SK-N-SH (cell line): Measurements from ENCODE around the gene RHOXF1.

Source experiments
- EP300 ChIP-seq, 2 experiments: IDR thresholded peaks; 2 replicates each; pipeline versions ENCODE4 v1.4.0 to v1.6.1; 2012; ENCODE audit warnings: borderline replicate concordance in 1 of 2, low read depth in 1 of 2, low read length in 1 of 2
- FOXM1 ChIP-seq: IDR thresholded peaks from 2 replicates; pipeline ENCODE4 v1.4.0; 2012; ENCODE audit warnings: low read depth, mild to moderate bottlenecking
- GABPA ChIP-seq: IDR thresholded peaks from 2 replicates; pipeline ENCODE4 v1.4.0; 2012; ENCODE audit warnings: low read depth, mild to moderate bottlenecking
- GATA2 ChIP-seq: sonication (generic); formaldehyde crosslinking; IDR thresholded peaks from 2 replicates; pipeline ENCODE4 v1.5.0; 2020; ENCODE audit warnings: mild to moderate bottlenecking, missing genetic modification reagents
- NRF1 ChIP-seq: IDR thresholded peaks from 2 replicates; pipeline ENCODE4 v1.6.1; 2012; ENCODE audit warnings: low read depth, mild to moderate bottlenecking, low read length
- POLR2AphosphoS5 ChIP-seq: IDR thresholded peaks from 2 replicates; pipeline ENCODE4 v1.6.1; 2012; ENCODE audit warnings: low read depth, low read length
- TF ChIP-seq, protein P1 (sequence below): fragments of 200-600 bp; sonication (generic); IDR thresholded peaks from 2 replicates; pipeline ENCODE4 v1.6.1; 2017; ENCODE audit warnings: antibody characterized with exemption, mild to moderate bottlenecking, moderate library complexity
- TF ChIP-seq, protein P2 (sequence below): IDR thresholded peaks from 2 replicates; pipeline ENCODE4 v1.4.0; 2012; ENCODE audit warnings: low read depth
- TF ChIP-seq, protein P3 (sequence below): IDR thresholded peaks from 2 replicates; pipeline ENCODE4; 2012
- TF ChIP-seq, protein P4 (sequence below): fragments of 150-350 bp; IDR thresholded peaks from 2 replicates; pipeline ENCODE4 v1.6.1; 2017; ENCODE audit warnings: antibody characterized with exemption, low read length, low read depth, borderline replicate concordance

DNA sequence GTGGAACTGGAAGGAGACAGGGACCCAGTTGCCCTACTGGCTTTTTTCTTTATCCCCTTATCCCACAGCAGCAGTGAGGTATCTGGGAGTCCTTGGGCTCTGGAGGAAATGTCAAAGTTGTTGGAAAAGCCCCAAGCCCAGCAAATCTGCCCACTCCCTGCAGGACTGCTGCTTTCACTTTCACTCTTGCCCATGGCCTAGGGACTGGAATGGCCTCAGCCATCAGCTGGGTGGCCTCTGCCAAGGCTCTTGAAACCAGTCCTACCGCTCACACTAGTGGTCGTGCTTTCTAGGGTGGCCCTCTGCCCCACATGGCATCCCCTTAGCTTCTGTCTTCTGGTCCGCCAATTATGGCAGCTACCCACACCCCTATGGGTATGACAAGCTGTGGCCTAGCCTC is 9.7 kb upstream of the RHOXF1 start:
- TF ChIP-seq, protein P1, sequence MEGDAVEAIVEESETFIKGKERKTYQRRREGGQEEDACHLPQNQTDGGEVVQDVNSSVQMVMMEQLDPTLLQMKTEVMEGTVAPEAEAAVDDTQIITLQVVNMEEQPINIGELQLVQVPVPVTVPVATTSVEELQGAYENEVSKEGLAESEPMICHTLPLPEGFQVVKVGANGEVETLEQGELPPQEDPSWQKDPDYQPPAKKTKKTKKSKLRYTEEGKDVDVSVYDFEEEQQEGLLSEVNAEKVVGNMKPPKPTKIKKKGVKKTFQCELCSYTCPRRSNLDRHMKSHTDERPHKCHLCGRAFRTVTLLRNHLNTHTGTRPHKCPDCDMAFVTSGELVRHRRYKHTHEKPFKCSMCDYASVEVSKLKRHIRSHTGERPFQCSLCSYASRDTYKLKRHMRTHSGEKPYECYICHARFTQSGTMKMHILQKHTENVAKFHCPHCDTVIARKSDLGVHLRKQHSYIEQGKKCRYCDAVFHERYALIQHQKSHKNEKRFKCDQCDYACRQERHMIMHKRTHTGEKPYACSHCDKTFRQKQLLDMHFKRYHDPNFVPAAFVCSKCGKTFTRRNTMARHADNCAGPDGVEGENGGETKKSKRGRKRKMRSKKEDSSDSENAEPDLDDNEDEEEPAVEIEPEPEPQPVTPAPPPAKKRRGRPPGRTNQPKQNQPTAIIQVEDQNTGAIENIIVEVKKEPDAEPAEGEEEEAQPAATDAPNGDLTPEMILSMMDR = no peak
- TF ChIP-seq EP300 (IDR thresholded peaks at IDR 0.05; ENCODE audit: borderline replicate concordance in 1 of 2, low read depth in 1 of 2, low read length in 1 of 2) (no peak), GABPA (no peak), POLR2AphosphoS5 (no peak), NRF1 (no peak), GATA2 (CRISPR knock-in tag) (no peak), FOXM1 (no peak)
- TF ChIP-seq, protein P2, sequence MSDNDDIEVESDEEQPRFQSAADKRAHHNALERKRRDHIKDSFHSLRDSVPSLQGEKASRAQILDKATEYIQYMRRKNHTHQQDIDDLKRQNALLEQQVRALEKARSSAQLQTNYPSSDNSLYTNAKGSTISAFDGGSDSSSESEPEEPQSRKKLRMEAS = no peak
- TF ChIP-seq, protein P3, sequence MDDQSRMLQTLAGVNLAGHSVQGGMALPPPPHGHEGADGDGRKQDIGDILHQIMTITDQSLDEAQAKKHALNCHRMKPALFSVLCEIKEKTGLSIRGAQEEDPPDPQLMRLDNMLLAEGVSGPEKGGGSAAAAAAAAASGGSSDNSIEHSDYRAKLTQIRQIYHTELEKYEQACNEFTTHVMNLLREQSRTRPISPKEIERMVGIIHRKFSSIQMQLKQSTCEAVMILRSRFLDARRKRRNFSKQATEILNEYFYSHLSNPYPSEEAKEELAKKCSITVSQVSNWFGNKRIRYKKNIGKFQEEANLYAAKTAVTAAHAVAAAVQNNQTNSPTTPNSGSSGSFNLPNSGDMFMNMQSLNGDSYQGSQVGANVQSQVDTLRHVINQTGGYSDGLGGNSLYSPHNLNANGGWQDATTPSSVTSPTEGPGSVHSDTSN = no peak
- TF ChIP-seq, protein P4, sequence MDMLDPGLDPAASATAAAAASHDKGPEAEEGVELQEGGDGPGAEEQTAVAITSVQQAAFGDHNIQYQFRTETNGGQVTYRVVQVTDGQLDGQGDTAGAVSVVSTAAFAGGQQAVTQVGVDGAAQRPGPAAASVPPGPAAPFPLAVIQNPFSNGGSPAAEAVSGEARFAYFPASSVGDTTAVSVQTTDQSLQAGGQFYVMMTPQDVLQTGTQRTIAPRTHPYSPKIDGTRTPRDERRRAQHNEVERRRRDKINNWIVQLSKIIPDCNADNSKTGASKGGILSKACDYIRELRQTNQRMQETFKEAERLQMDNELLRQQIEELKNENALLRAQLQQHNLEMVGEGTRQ = no peak
